Ascending aorta (tissue), 2 donors: ENCODE results near the gene DENND5A. TPM values are rescaled to one million over a fixed set of nuclear protein-coding genes. Genes with fewer than 3 reads are reported as not detected.
A peak's percentile ranks its signal among the peaks of the same experiment; 100 is the strongest.

Experiments
- DNase-seq, 2 donors: peaks; one replicate each; pipeline ENCODE4 v3.0.0-alpha.2; 2019; ENCODE audit warnings: low spot score in 2 of 2
- H3K27ac ChIP-seq, 2 donors: fragments of 200-600 bp; sonication (generic); one replicate each; pipeline ENCODE4 v1.5.1; 2016 to 2017; ENCODE audit warnings: mild to moderate bottlenecking in 1 of 2
- H3K27me3 ChIP-seq: fragments of 200-600 bp; sonication (generic); one replicate; pipeline ENCODE4 v1.5.1; 2017
- H3K36me3 ChIP-seq, 2 donors: fragments of 200-600 bp; sonication (generic); one replicate each; pipeline ENCODE4 v1.5.1; 2016
- H3K4me1 ChIP-seq, 2 donors: fragments of 200-600 bp; sonication (generic); one replicate each; pipeline ENCODE4 v1.5.1; 2016 to 2017; ENCODE audit warnings: mild to moderate bottlenecking in 1 of 2
- H3K4me3 ChIP-seq, 2 donors: fragments of 200-600 bp; sonication (generic); one replicate each; pipeline ENCODE4 v1.5.1; 2016 to 2017; ENCODE audit warnings: mild to moderate bottlenecking in 1 of 2
- H3K9me3 ChIP-seq, 2 donors: fragments of 200-600 bp; sonication (generic); one replicate each; pipeline ENCODE4 v1.5.1; 2016
- intact Hi-C: fragments of 100-400 bp; cut with DNase I; formaldehyde crosslinking; loops from one replicate; pipeline ENCODE4 v1.15.1; 2023
- total RNA-seq: library from RNA; depleted of rRNA; stranded (reverse); fragments of >200 nt; gene quantifications from one replicate; pipeline ENCODE4 v1.1.0, GENCODE V29; 2016
- TF ChIP-seq, protein P1 (sequence below), 3 experiments: fragments of 200-600 bp in 2 of 3; fragments of 450-650 bp in 1 of 3; sonication (generic) in 2 of 3; IDR thresholded peaks; one replicate each; pipeline ENCODE4 v1.5.1; 2016 to 2019; ENCODE audit warnings: antibody characterized with exemption in 3 of 3, mild to moderate bottlenecking in 1 of 3, moderate library complexity in 1 of 3

The DENND5A gene
- total RNA-seq, 1 donor from 2014 or later, result 111 TPM

DNA sequence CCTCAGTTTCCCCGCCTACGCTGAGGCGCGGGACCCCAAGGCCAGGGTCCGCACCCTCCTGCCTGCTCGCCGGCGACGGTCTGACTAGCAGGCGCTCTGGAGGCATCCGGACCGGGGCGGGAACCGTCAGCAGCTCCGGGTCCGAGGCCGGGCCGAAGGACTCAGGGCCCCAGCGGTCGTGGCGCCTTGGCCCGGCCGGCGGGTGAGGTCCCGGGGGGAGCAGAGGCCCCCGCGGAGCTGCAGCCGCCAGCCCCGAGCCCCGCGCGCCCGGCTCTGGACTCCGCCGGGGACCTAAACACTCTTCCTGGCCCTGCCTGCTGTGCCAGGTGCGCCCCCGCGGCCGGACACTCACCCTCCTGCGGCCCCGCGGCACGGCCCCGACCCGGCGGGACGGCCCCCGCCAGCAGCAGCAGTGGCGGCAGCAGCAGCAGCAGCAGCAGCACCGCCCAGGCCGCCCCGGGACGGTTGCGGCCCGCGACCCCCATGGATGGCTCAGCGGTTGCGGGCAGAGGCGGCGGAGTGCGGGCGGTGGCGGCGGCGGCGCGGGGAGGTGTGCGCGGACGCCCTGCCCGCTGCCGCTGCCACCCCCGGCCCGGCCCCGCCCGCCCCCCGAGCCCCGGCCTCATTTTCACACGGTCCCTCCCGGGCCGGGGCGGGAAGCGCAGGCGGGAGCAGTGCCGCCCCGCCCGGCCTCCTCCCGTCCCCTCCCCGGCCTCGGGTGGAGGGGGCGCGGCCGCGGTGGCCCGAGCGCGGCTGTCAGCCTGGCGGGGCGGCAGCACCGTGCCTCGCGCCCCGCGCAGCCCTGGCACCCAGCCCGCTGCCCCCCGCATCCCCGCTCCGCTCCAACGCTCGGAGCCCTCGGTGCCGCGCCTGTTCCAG, 173.9 kb downstream of the DENND5A start, which contains the start of gene SCUBE2:
Gene SCUBE2, minus strand, starts transcription at position 556 of the 879 bp plus-strand sequence. Its CDS starts 71 bp downstream, at position 485.
- Histone ChIP-seq H3K27me3 (no peaks in the 10 kb centered on the region), H3K4me3 (peak within 1 kb of the TSS; percentile 64 to 68), H3K27ac (no peak within 1 kb of the TSS), H3K4me1 (no peaks in the 10 kb centered on the region), H3K36me3 (no peaks in the 10 kb centered on the region), H3K9me3 (no peaks in the 10 kb centered on the region)
- DNase-seq, result no peak
- TF ChIP-seq, protein P1, sequence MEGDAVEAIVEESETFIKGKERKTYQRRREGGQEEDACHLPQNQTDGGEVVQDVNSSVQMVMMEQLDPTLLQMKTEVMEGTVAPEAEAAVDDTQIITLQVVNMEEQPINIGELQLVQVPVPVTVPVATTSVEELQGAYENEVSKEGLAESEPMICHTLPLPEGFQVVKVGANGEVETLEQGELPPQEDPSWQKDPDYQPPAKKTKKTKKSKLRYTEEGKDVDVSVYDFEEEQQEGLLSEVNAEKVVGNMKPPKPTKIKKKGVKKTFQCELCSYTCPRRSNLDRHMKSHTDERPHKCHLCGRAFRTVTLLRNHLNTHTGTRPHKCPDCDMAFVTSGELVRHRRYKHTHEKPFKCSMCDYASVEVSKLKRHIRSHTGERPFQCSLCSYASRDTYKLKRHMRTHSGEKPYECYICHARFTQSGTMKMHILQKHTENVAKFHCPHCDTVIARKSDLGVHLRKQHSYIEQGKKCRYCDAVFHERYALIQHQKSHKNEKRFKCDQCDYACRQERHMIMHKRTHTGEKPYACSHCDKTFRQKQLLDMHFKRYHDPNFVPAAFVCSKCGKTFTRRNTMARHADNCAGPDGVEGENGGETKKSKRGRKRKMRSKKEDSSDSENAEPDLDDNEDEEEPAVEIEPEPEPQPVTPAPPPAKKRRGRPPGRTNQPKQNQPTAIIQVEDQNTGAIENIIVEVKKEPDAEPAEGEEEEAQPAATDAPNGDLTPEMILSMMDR (IDR thresholded peaks at IDR 0.05), result no peak
- intact Hi-C loops, result no loop called here

DNA sequence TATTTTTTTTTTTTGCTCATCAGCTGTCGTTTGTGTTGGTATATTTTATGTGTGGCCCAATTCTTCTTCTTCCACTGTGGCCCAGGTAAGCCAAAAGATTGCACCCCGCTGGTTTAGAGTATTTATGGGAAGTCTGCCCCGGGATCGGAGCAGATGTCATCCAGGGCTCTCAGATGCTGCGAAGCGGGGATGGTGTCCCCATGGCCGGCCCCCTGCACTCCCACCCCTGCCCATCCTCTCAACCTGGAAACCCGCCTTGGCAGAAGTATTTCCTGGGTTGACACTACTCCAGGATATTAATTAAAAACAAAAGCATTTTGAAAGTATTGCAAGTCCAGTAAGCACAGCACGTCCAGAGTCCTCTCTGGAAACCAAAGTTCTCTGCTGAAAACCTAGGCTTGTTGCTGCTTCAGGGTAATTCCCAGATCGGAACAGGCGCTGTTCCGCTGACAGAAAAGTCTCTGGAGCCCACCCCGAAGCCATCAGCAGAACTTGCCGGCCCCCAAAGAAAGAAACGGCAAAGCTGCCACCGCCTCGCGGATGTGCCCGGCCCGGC, 174.6 kb downstream of the DENND5A start:
- H3K9me3 ChIP-seq, result no peaks in the 10 kb centered on the region
- no peaks in the 10 kb centered on the region for H3K4me1 ChIP-seq
- H3K27ac ChIP-seq, result no peak overlapping the region
- intact Hi-C loops, result no loop called here
- TF ChIP-seq, protein P1 (IDR thresholded peaks at IDR 0.05), result no peak
- H3K4me3 ChIP-seq, result peak overlapping the region; percentile 64 to 68
- H3K36me3 ChIP-seq, result no peaks in the 10 kb centered on the region
- DNase-seq, result no peak
- no peaks in the 10 kb centered on the region for H3K27me3 ChIP-seq

DNA sequence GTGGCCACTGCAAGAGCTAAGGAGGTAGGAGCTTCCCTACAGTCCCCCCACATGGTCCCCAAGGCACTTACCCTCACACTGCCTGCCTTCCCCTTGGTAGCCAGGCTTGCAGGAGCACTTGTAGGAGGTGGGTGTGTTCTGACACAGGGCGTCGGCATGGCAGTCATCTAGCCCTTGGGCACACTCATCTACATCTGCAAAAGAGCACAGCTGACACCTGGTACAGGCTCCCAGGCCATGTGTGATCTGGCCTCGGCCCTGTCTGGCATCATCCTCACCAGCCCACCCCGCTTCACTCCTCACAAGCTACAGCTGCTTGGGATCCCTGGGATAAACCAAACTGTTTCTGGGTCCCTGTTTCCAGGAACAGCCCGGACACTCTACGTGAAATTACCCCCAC, 175.5 kb downstream of the DENND5A start:
- no peaks in the 10 kb centered on the region for H3K27me3 ChIP-seq
- no peaks in the 10 kb centered on the region for H3K4me1 ChIP-seq
- TF ChIP-seq, protein P1 (IDR thresholded peaks at IDR 0.05), result no peak
- H3K27ac ChIP-seq, result no peak overlapping the region
- H3K36me3 ChIP-seq, result no peaks in the 10 kb centered on the region
- DNase-seq, result no peak
- no peak overlapping the region for H3K4me3 ChIP-seq
- intact Hi-C loops, result no loop called here
- no peaks in the 10 kb centered on the region for H3K9me3 ChIP-seq

DNA sequence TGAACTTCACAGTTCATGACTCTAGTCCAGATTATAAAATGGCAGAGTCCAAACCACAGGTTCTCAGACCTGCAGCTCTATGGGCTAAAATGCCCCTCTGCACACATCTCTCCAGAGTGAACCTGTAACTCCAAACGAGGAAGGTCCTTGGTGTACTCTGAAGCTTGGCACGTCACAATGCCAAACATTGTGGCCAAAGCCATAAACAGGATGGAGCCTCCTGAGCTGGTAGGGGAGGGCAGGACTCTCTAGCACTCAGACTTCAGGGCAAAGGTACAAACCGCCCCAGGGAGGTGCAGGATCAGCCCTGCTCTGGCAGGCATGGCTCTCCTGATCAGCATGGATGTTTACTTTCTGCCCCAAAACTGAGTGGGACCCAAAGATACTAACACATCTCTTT, 176.1 kb downstream of the DENND5A start:
- TF ChIP-seq, protein P1 (IDR thresholded peaks at IDR 0.05), result no peak
- H3K4me3 ChIP-seq, result no peak overlapping the region
- intact Hi-C loops, result no loop called here

More for the DNA sequence above, 176.1 kb downstream of the DENND5A start:
- Histone ChIP-seq H3K9me3 (no peaks in the 10 kb centered on the region), H3K27me3 (no peaks in the 10 kb centered on the region), H3K4me1 (no peaks in the 10 kb centered on the region), H3K36me3 (no peaks in the 10 kb centered on the region), H3K27ac (no peak overlapping the region)
- no peak for DNase-seq

Other genes starting within 250 kb of the DENND5A start
- 1.1 TPM for gene SCUBE2, start 173.8 kb downstream of the DENND5A start, total RNA-seq
- gene TMEM41B, start 49.2 kb upstream of the DENND5A start, total RNA-seq, result 26.7 TPM
- 93.4 TPM for gene IPO7, start 119.3 kb upstream of the DENND5A start, total RNA-seq
- gene ZNF143, start 195.7 kb upstream of the DENND5A start, total RNA-seq, result 2.7 TPM